Lower lobe of right lung (tissue), 2 donors: Measurements from ENCODE around the gene DHRS3. TPM values are rescaled to one million over a fixed set of nuclear protein-coding genes. Genes with fewer than 3 reads are reported as not detected.
"Not testable (repeated sequence)": the region's sequence is repeated elsewhere in the genome, so short reads cannot be mapped to it uniquely, and the experiment has no call there.

Experiments
- ATAC-seq, 2 donors: fragments of 200-7000 bp; cut with Tn5 transposase; one replicate each; pipeline ENCODE4 v1.9.1; 2020 to 2022; ENCODE audit warnings: mild to moderate bottlenecking in 2 of 2, moderate library complexity in 2 of 2
- DNase-seq: peaks from one replicate; pipeline ENCODE4 v3.0.0-alpha.2; 2020
- H3K27ac ChIP-seq: fragments of 200-600 bp; one replicate; pipeline ENCODE4 v1.8.0; 2022
- H3K27me3 ChIP-seq: fragments of 200-600 bp; one replicate; pipeline ENCODE4 v1.8.0; 2022; ENCODE audit warnings: low read depth
- H3K36me3 ChIP-seq: fragments of 200-600 bp; one replicate; pipeline ENCODE4 v1.8.0; 2022; ENCODE audit warnings: mild to moderate bottlenecking
- H3K4me1 ChIP-seq: fragments of 200-600 bp; one replicate; pipeline ENCODE4 v1.8.0; 2022
- H3K4me3 ChIP-seq: fragments of 200-600 bp; one replicate; pipeline ENCODE4 v1.8.0; 2022; ENCODE audit warnings: mild to moderate bottlenecking
- H3K9me3 ChIP-seq: fragments of 200-600 bp; one replicate; pipeline ENCODE4 v1.8.0; 2022
- intact Hi-C: fragments of 100-400 bp; cut with DNase I; formaldehyde crosslinking; loops from one replicate; pipeline ENCODE4 v1.11.0; 2022
- total RNA-seq: library from RNA; stranded (reverse); fragmentation: NEBNext Ultra II Directional; extraction: Animal tissue kit (Norgen Biotek cat#: 25700); gene quantifications from one replicate; pipeline ENCODE4 v1.2.1, GENCODE V29; 2021
- TF ChIP-seq, protein P1 (sequence below): fragments of 200-600 bp; IDR thresholded peaks from one replicate; pipeline ENCODE4 v1.8.0; 2022; ENCODE audit warnings: antibody characterized with exemption, mild to moderate bottlenecking
- donor health status: DM: no; HTN: yes; CAD: no; lungs with severe emphysema.

DHRS3 gene
- total RNA-seq, 1 donor from 2014 or later, result 135 TPM

DNA sequence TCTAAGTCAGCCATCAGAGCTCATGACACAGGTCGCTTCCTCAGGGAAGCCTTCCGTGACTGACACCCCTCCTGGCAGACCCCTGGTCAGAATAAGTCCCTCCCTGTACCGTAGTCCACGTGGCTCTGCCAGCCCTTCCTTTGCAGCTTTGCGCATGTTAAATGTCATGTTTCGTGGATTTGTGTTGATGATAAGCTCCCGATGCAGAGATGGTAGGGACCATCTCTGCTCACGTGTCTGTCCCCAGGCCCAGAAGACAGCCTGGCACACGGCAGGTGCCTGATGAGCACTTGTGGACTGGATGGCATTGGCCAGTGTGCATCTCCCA lies 75.9 kb downstream of the DHRS3 start:
- no peaks in the 10 kb centered on the region for H3K9me3 ChIP-seq
- no peak for ATAC-seq
- no peak overlapping the region for H3K27ac ChIP-seq
- intact Hi-C loops, result no loop called here
- no peak overlapping the region for H3K4me3 ChIP-seq
- peaks cover 45% of the 10 kb centered on the region for H3K4me1 ChIP-seq
- TF ChIP-seq, protein P1, sequence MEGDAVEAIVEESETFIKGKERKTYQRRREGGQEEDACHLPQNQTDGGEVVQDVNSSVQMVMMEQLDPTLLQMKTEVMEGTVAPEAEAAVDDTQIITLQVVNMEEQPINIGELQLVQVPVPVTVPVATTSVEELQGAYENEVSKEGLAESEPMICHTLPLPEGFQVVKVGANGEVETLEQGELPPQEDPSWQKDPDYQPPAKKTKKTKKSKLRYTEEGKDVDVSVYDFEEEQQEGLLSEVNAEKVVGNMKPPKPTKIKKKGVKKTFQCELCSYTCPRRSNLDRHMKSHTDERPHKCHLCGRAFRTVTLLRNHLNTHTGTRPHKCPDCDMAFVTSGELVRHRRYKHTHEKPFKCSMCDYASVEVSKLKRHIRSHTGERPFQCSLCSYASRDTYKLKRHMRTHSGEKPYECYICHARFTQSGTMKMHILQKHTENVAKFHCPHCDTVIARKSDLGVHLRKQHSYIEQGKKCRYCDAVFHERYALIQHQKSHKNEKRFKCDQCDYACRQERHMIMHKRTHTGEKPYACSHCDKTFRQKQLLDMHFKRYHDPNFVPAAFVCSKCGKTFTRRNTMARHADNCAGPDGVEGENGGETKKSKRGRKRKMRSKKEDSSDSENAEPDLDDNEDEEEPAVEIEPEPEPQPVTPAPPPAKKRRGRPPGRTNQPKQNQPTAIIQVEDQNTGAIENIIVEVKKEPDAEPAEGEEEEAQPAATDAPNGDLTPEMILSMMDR, result no peak
- H3K27me3 ChIP-seq, result no peaks in the 10 kb centered on the region
- H3K36me3 ChIP-seq, result no peaks in the 10 kb centered on the region
- DNase-seq, result peak; percentile 23

DNA sequence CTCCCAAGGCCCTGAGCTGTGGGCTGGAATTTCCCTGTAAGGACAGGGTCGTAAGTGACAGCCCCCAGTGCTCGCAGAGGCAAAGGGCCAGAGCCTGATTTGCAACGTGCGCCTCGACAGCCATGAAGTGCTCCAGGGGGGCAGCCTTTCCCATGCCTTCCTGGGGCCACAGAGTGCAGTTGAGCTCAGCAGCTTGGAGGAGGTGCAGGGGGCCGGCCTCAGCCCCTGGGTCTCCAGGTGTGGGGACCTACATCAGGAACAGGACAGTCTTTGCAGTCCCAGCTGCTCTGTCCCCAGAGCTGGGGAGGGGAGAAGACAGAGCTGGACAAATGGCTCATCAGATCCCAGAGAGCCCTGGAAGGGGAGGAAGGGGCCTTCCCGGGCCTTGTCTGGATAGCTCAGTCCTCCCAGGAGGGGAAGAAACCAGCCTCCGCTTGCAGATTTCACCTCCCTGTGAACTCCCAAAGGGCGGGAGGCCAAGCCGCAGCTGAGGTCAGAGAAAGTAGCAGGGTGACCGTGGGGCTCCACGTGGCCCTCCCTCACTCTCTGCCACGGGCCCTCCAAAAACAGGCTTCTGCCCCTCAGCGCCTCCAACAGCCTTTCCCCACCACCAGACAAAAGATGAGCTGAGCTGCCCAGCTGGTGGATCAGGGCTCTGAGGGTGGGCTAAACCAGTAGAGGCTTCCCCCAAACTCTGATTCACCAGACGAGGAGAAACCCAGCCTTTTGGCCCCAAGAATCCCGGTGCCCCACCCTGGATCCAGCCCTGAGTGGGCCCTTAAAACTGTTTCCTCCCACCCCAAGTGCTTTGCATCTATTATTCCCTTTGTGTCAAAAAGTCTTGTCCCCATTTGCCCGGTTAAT lies 76.5 kb downstream of the DHRS3 start:
- Histone ChIP-seq H3K9me3 (no peaks in the 10 kb centered on the region), H3K4me3 (no peak overlapping the region), H3K4me1 (peaks cover 39% of the 10 kb centered on the region), H3K27me3 (no peaks in the 10 kb centered on the region), H3K27ac (peak overlapping the region; percentile 54), H3K36me3 (no peaks in the 10 kb centered on the region)
- peak; percentile 49 for DNase-seq
- intact Hi-C loops, result no loop called here
- TF ChIP-seq, protein P1, result no peak
- peak; percentile 14 to 49 for ATAC-seq

DNA sequence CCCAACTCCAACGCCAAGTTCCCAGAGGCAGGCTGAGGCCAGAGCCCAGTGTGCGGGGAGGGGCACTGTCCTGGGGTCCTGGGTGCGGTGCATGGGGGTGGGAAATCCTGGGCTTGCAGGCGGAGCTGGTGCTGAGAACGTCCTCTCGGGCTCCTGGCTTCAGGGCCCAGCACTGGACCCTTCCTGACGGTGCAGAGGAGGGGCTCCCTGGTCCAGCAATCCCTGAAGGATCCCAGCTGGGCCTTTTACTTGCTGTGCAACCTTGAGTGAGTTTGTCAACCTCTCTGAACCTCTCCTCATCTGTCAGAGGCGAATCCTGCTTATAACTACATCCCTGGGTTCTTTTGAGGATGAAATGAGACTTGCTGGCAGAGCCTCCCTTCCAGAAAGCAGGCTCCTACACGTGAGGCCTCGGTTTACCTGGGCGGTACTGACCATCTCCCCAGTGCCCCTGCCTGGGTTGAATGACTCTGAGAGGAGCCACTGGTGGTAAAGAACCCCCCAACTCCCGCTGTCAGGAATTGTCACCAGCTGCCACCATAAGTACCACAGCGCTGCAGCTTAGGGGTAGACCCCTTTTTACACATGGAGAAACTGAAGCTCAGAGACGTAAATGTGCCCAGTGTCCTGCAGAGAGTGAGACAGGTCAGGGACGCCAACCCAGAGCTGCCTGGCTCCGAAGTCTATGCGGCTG lies 77.3 kb downstream of the DHRS3 start:
- H3K4me1 ChIP-seq, result peaks cover 39% of the 10 kb centered on the region

DNA sequence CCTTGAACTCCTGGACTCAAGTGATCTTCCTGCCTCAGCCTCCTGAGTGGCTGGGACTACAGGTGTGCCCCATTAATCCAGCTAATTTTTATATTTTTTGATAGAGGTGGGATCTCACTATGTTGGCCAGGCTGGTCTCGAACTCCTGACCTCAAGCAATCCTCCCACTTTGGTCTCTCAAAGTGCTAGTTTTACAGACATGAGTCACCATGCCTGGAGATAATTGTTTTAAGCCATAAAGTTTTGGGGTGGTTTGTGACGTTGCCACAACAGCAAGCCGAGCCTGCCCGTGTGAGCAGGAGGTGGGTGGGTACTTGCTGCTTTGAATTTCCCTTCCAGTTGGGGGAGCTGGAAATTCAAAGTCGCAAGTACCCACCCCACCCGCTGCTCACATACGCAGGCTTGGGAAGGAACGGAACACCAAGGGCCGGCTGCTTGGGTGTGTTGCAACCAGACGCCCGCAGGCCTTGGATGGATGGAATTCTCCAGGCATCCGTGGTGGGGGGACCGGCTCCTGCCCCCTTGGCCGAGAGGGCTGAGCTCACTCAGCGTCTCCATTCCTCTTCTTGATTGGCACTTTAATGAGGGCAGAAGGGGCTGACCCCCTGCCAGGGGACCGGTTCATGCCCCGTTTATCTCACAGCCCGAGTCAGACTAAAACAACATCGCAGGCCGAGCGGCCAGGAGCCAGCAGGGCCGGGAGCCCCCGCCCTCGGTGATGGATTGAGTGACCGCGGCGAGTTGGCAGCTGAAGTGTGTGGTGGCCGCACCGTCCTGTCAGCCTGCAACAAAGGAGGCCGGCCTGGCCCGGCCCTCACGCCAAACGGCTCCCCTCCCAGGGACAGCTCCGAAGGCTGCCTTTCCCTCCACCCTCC lies 78.1 kb downstream of the DHRS3 start:
- ATAC-seq, result peak; percentile 79 to 85
- peaks cover 4% of the 10 kb centered on the region for H3K9me3 ChIP-seq
- TF ChIP-seq, protein P1, result no peak
- DNase-seq, result peak; percentile 77
- no peaks in the 10 kb centered on the region for H3K36me3 ChIP-seq
- H3K27ac ChIP-seq, result peak overlapping the region; percentile 54
- no peak overlapping the region for H3K4me3 ChIP-seq
- H3K4me1 ChIP-seq, result peaks cover 37% of the 10 kb centered on the region
- H3K27me3 ChIP-seq, result no peaks in the 10 kb centered on the region
- intact Hi-C loops, result no loop called here

More for the DNA sequence above, 77.3 kb downstream of the DHRS3 start:
- ATAC-seq, result no peak
- TF ChIP-seq, protein P1, result no peak
- peak; percentile 13 for DNase-seq
- Histone ChIP-seq H3K27me3 (no peaks in the 10 kb centered on the region), H3K4me3 (no peak overlapping the region), H3K9me3 (peaks cover 4% of the 10 kb centered on the region), H3K36me3 (no peaks in the 10 kb centered on the region), H3K27ac (peak overlapping the region; percentile 54)
- intact Hi-C loops, result no loop called here

DNA sequence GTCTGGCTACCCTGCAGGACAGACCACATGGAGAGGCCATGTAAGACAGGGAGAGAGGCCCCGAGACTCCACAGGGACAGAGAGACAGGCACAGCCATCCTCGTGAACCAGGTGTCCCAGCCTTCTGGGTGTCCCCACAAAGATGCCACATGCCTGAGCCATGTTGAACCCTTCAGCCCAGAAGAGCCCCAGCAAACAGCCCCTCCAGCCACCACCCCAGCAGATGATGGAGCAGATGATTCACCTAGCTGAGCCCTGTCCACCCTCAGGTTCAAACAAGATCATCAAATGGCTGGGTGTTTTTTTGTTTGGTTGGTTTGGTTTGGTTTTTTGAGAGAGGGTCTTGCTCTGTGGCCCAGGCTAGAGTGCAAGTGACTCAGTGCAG lies 78.7 kb downstream of the DHRS3 start:
- no peaks in the 10 kb centered on the region for H3K27me3 ChIP-seq
- intact Hi-C loops, result no loop called here
- TF ChIP-seq, protein P1, result no peak
- DNase-seq (peak; percentile 10), ATAC-seq (no peak)
- no peak overlapping the region for H3K4me3 ChIP-seq
- H3K36me3 ChIP-seq, result no peaks in the 10 kb centered on the region
- peaks cover 31% of the 10 kb centered on the region for H3K4me1 ChIP-seq
- peaks cover 4% of the 10 kb centered on the region for H3K9me3 ChIP-seq
- peak overlapping the region; percentile 54 for H3K27ac ChIP-seq

DNA sequence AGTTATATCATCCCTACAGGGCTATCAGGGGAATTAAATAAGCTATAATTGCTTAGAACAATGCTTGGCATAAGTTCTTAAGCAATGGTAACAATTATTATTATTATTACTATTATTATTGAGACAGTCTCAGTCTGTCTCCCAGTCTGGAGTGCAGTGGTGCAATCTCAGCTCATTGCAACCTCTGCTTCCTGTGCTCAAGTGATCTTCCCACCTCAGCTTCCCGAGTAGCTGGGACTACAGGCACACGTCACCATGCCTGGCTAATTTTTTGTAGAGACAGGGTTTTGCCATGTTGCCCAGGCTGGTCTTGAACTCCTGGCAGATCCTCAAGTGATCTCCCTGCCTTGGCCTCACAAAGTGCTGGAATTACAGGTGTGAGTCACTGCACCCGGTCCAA lies 79.5 kb downstream of the DHRS3 start:
- H3K27me3 ChIP-seq, H3K4me3 ChIP-seq, ATAC-seq, H3K36me3 ChIP-seq, intact Hi-C loops, H3K9me3 ChIP-seq, H3K27ac ChIP-seq: not testable (repeated sequence)
- peak; percentile 44 for DNase-seq
- peaks cover 26% of the 10 kb centered on the region for H3K4me1 ChIP-seq
